ENCODE results near the gene S100A8. TPM values are rescaled to one million over a fixed set of nuclear protein-coding genes. Genes with fewer than 3 reads are reported as not detected.

Gene S100A8
- polyA plus RNA-seq, 12 donors: 6.5 to 52.7 (median 11.1) TPM; not detected in 2

- no peak for DNase-seq
Observed at GRCh38 chr1:153395136-153395685, 4.3 kb upstream of the S100A8 start.

GRCh38 chr1:153394391-153394790 lies 3.5 kb upstream of the S100A8 start:
- DNase-seq: no peak

GRCh38 chr1:153393926-153394325 lies 3.1 kb upstream of the S100A8 start:
- no peak for DNase-seq

GRCh38 chr1:153392822-153393221 lies 1.9 kb upstream of the S100A8 start:
- DNase-seq: no peak

GRCh38 chr1:153392258-153392657 lies 1.4 kb upstream of the S100A8 start:
- no peak for DNase-seq

GRCh38 chr1:153389973-153390879 lies 647 bp downstream of the S100A8 start:
- DNase-seq: no peak

- no peak for DNase-seq
Observed at GRCh38 chr1:153389401-153389800, 1.5 kb downstream of the S100A8 start.

GRCh38 chr1:153387785-153388184 lies 3.1 kb downstream of the S100A8 start:
- no peak for DNase-seq

- DNase-seq: no peak
Observed at GRCh38 chr1:153387001-153387400, 3.9 kb downstream of the S100A8 start.

- peak; percentile 16 for DNase-seq
Observed at GRCh38 chr1:153386500-153386901, 4.4 kb downstream of the S100A8 start.

GRCh38 chr1:153384958-153385580 lies 5.8 kb downstream of the S100A8 start:
- no peak for DNase-seq

GRCh38 chr1:153380711-153381110 lies 10.2 kb downstream of the S100A8 start:
- DNase-seq: no peak

GRCh38 chr1:153379591-153379990 lies 11.3 kb downstream of the S100A8 start:
- no peak for DNase-seq

- no peak for DNase-seq
Observed at GRCh38 chr1:153375511-153375910, 15.4 kb downstream of the S100A8 start, which contains the start of gene S100A12. Gene S100A12 (minus strand): TSS chr1:153375621. CDS start chr1:153374592, 1,029 bp downstream.

- DNase-seq: no peak
Observed at GRCh38 chr1:153374071-153374470, 16.8 kb downstream of the S100A8 start.

- DNase-seq: no peak
Observed at GRCh38 chr1:153372571-153372970, 18.3 kb downstream of the S100A8 start.

- DNase-seq: no peak
Observed at GRCh38 chr1:153371231-153371630, 19.6 kb downstream of the S100A8 start.

- DNase-seq: no peak
Observed at GRCh38 chr1:153370146-153370545, 20.7 kb downstream of the S100A8 start.

- DNase-seq: no peak
Observed at GRCh38 chr1:153368495-153368894, 22.4 kb downstream of the S100A8 start.

GRCh38 chr1:153367090-153367489 lies 23.8 kb downstream of the S100A8 start:
- DNase-seq: no peak

GRCh38 chr1:153366261-153366660 lies 24.6 kb downstream of the S100A8 start:
- DNase-seq: no peak

- DNase-seq: no peak
Observed at GRCh38 chr1:153365696-153366095, 25.2 kb downstream of the S100A8 start.
